Myocyte (in vitro differentiated cells): ENCODE measurements around the gene CYP4F2. TPM values are rescaled to one million over a fixed set of nuclear protein-coding genes. Genes with fewer than 3 reads are reported as not detected.

Experiments
- total RNA-seq: library from RNA; depleted of rRNA; stranded (reverse); fragments of >200 nt; gene quantifications from 2 replicates; pipeline ENCODE4 v1.2.3, GENCODE V29; 2014

CYP4F2 gene
- total RNA-seq, 1 donor from 2014 or later = not detected

Other genes with a start within 250 kb of the CYP4F2 start
- not detected in 2 replicates for gene CYP4F12, start 225.0 kb downstream of the CYP4F2 start, total RNA-seq
- not detected in 2 replicates for gene OR10H2, start 170.1 kb downstream of the CYP4F2 start, total RNA-seq
- not detected in 2 replicates for gene OR10H3, start 160.1 kb downstream of the CYP4F2 start, total RNA-seq
- gene OR10H5, start 110.4 kb downstream of the CYP4F2 start, total RNA-seq = not detected in 2 replicates
- not detected in 2 replicates for gene OR10H1, start 82.4 kb downstream of the CYP4F2 start, total RNA-seq
- gene CYP4F11, start 36.5 kb upstream of the CYP4F2 start, total RNA-seq = not detected in 2 replicates
- not detected in 2 replicates for gene OR10H4, start 50.9 kb upstream of the CYP4F2 start, total RNA-seq
- gene TPM4, start 178.4 kb upstream of the CYP4F2 start, total RNA-seq = 324 and 355 TPM in 2 replicates
- 23.8 and 29.2 TPM in 2 replicates for gene RAB8A, start 213.8 kb upstream of the CYP4F2 start, total RNA-seq
- gene HSH2D, start 245.6 kb upstream of the CYP4F2 start, total RNA-seq = not detected in 2 replicates